GM23338 (cell line): ENCODE results near the gene SLC6A5.

Experiments
- CREB1 ChIP-seq: fragments of 250-450 bp; sonication (Bioruptor Pico); IDR thresholded peaks from 2 replicates; pipeline ENCODE4 v1.5.0; 2020; ENCODE audit warnings: low read depth, mild to moderate bottlenecking, moderate library complexity
- EZH2 ChIP-seq: fragments of 200-600 bp; sonication (generic); IDR thresholded peaks from one replicate; pipeline ENCODE4 v1.8.0; 2017; ENCODE audit warnings: antibody characterized with exemption, mild to moderate bottlenecking, low read depth; ENCODE audit not compliant: unreplicated experiment
- EZH2phosphoT487 ChIP-seq: fragments of 200-600 bp; sonication (generic); IDR thresholded peaks from one replicate; pipeline ENCODE4 v1.8.1; 2018; ENCODE audit warnings: antibody characterized with exemption; ENCODE audit not compliant: unreplicated experiment
- JUNB ChIP-seq: IDR thresholded peaks from one replicate; pipeline ENCODE4 v1.6.1; 2016; ENCODE audit warnings: antibody characterized with exemption; ENCODE audit not compliant: unreplicated experiment
- POLR2AphosphoS5 ChIP-seq: IDR thresholded peaks from 2 replicates; pipeline ENCODE4 v1.6.1; 2016; ENCODE audit warnings: antibody characterized with exemption, low read depth
- STAT1 ChIP-seq: IDR thresholded peaks from one replicate; pipeline ENCODE4 v1.6.1; 2016; ENCODE audit warnings: antibody characterized with exemption; ENCODE audit not compliant: unreplicated experiment
- ZNF331 ChIP-seq: fragments of 250-450 bp; sonication (Bioruptor Pico); IDR thresholded peaks from 2 replicates; pipeline ENCODE4 v1.5.0; 2020; ENCODE audit warnings: low read depth, mild to moderate bottlenecking, moderate library complexity
- TF ChIP-seq, protein P1 (sequence below), 2 experiments: fragments of 200-600 bp in 1 of 2; sonication (generic) in 1 of 2; conservative IDR thresholded peaks; 2 replicates each; pipeline versions ENCODE4 v1.5.1 to v1.6.1; 2016 to 2017; ENCODE audit warnings: antibody characterized with exemption in 2 of 2, low read depth in 2 of 2, mild to moderate bottlenecking in 2 of 2, moderate library complexity in 1 of 2
- TF ChIP-seq, protein P2 (sequence below): IDR thresholded peaks from one replicate; pipeline ENCODE4 v1.6.1; 2018; ENCODE audit warnings: antibody characterized with exemption; ENCODE audit not compliant: unreplicated experiment

DNA sequence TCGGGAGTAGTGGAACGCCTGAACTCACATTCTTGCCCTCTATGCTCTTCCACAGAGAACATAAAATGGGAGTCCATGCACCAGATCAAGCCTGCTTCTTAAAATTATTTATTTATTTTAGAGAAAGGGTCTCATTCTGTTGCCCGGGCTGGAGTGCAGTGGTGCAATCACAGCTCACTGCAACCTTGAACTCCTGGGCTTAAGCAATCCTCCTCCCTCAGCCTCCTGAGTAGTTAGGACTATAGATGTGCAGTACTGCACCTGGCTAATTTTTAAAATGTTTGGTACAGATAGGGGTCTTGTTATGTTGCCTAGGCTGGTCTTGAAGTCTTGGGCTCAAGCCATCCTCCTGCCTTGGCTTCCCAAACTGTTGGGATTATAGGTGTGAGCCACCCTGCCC, 13.0 kb downstream of the SLC6A5 start:
- TF ChIP-seq EZH2phosphoT487, result no peak
- no peak for TF ChIP-seq STAT1
- TF ChIP-seq, protein P1, sequence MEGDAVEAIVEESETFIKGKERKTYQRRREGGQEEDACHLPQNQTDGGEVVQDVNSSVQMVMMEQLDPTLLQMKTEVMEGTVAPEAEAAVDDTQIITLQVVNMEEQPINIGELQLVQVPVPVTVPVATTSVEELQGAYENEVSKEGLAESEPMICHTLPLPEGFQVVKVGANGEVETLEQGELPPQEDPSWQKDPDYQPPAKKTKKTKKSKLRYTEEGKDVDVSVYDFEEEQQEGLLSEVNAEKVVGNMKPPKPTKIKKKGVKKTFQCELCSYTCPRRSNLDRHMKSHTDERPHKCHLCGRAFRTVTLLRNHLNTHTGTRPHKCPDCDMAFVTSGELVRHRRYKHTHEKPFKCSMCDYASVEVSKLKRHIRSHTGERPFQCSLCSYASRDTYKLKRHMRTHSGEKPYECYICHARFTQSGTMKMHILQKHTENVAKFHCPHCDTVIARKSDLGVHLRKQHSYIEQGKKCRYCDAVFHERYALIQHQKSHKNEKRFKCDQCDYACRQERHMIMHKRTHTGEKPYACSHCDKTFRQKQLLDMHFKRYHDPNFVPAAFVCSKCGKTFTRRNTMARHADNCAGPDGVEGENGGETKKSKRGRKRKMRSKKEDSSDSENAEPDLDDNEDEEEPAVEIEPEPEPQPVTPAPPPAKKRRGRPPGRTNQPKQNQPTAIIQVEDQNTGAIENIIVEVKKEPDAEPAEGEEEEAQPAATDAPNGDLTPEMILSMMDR (conservative IDR thresholded peaks at IDR 0.05; ENCODE audit: low read depth in 2 of 2), result no peak
- TF ChIP-seq CREB1 (CRISPR knock-in tag), result no peak
- no peak for TF ChIP-seq EZH2
- TF ChIP-seq POLR2AphosphoS5, result no peak
- TF ChIP-seq, protein P2, sequence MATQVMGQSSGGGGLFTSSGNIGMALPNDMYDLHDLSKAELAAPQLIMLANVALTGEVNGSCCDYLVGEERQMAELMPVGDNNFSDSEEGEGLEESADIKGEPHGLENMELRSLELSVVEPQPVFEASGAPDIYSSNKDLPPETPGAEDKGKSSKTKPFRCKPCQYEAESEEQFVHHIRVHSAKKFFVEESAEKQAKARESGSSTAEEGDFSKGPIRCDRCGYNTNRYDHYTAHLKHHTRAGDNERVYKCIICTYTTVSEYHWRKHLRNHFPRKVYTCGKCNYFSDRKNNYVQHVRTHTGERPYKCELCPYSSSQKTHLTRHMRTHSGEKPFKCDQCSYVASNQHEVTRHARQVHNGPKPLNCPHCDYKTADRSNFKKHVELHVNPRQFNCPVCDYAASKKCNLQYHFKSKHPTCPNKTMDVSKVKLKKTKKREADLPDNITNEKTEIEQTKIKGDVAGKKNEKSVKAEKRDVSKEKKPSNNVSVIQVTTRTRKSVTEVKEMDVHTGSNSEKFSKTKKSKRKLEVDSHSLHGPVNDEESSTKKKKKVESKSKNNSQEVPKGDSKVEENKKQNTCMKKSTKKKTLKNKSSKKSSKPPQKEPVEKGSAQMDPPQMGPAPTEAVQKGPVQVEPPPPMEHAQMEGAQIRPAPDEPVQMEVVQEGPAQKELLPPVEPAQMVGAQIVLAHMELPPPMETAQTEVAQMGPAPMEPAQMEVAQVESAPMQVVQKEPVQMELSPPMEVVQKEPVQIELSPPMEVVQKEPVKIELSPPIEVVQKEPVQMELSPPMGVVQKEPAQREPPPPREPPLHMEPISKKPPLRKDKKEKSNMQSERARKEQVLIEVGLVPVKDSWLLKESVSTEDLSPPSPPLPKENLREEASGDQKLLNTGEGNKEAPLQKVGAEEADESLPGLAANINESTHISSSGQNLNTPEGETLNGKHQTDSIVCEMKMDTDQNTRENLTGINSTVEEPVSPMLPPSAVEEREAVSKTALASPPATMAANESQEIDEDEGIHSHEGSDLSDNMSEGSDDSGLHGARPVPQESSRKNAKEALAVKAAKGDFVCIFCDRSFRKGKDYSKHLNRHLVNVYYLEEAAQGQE, result no peak
- TF ChIP-seq JUNB, result no peak
- TF ChIP-seq ZNF331 (CRISPR knock-in tag), result no peak
